Measurements from ENCODE around the gene FAM131A. TPM values are rescaled to one million over a fixed set of nuclear protein-coding genes. Genes with fewer than 3 reads are reported as not detected.

The FAM131A gene
- total RNA-seq, 1 donor from 2014 or later, result 17.0 TPM

GRCh38 chr3:184352149-184352785, 14.9 kb downstream of the FAM131A start:
- no peak overlapping the region for H3K27ac ChIP-seq
- peaks cover 6% of the 10 kb centered on the region for H3K36me3 ChIP-seq
- DNase-seq (no peak), ATAC-seq (no peak)
- TF ChIP-seq, protein P1, sequence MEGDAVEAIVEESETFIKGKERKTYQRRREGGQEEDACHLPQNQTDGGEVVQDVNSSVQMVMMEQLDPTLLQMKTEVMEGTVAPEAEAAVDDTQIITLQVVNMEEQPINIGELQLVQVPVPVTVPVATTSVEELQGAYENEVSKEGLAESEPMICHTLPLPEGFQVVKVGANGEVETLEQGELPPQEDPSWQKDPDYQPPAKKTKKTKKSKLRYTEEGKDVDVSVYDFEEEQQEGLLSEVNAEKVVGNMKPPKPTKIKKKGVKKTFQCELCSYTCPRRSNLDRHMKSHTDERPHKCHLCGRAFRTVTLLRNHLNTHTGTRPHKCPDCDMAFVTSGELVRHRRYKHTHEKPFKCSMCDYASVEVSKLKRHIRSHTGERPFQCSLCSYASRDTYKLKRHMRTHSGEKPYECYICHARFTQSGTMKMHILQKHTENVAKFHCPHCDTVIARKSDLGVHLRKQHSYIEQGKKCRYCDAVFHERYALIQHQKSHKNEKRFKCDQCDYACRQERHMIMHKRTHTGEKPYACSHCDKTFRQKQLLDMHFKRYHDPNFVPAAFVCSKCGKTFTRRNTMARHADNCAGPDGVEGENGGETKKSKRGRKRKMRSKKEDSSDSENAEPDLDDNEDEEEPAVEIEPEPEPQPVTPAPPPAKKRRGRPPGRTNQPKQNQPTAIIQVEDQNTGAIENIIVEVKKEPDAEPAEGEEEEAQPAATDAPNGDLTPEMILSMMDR (IDR thresholded peaks at IDR 0.05), result no peak
- no peaks in the 10 kb centered on the region for H3K4me1 ChIP-seq
- no peaks in the 10 kb centered on the region for H3K27me3 ChIP-seq (ENCODE audit: low read depth)
- H3K9me3 ChIP-seq, result no peaks in the 10 kb centered on the region
- no peak overlapping the region for H3K4me3 ChIP-seq
- intact Hi-C loops (cut with DNase I), result no loop called here

- intact Hi-C loops (cut with DNase I), result no loop called here
- no peak for DNase-seq
- ATAC-seq, result no peak
- Histone ChIP-seq H3K27ac (no peak overlapping the region), H3K36me3 (peaks cover 6% of the 10 kb centered on the region), H3K27me3 (ENCODE audit: low read depth) (no peaks in the 10 kb centered on the region), H3K4me3 (no peak overlapping the region), H3K9me3 (no peaks in the 10 kb centered on the region), H3K4me1 (no peaks in the 10 kb centered on the region)
- TF ChIP-seq, protein P1 (IDR thresholded peaks at IDR 0.05), result no peak
These were observed 15.6 kb downstream of the FAM131A start for GRCh38 chr3:184352897-184353545.

- DNase-seq (no peak), ATAC-seq (no peak)
- peaks cover 10% of the 10 kb centered on the region for H3K36me3 ChIP-seq
- TF ChIP-seq, protein P1 (IDR thresholded peaks at IDR 0.05), result no peak
- no peaks in the 10 kb centered on the region for H3K9me3 ChIP-seq
- no peaks in the 10 kb centered on the region for H3K27me3 ChIP-seq (ENCODE audit: low read depth)
- no peak overlapping the region for H3K4me3 ChIP-seq
- no peak overlapping the region for H3K27ac ChIP-seq
- no peaks in the 10 kb centered on the region for H3K4me1 ChIP-seq
- intact Hi-C loops (cut with DNase I), result no loop called here
These were observed 16.1 kb downstream of the FAM131A start for GRCh38 chr3:184353546-184353941.

DNA sequence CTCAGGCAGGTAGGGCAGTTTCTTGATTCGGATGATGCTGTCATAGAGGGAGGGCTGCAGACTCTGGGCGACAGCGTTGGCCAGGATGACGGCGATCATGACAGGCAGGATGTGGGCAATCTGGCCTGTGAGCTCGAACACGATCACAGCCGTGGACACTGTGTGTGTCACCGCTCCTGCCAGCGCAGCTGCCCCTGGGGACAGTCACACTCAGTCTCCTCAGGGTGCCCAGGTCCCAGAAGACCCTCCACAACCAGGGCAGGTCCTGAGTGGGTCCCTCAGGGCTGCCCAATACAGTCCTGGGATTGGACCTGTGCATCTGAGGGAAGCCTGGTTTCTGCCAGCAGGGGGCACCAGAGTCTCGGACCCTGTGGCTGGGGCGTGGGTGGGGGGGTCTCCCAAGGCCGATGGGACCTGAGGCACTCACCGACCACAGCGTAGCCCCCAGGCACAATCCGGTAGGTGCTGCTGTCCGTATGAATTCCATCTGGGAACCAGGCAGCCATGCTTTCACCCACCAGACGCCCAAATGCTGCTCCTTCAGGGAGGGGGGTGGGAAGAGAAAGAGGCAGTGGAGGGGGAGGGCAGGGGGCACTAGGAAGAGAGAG, 16.8 kb downstream of the FAM131A start:
- ATAC-seq, result peak; percentile 60 to 63
- no peaks in the 10 kb centered on the region for H3K27me3 ChIP-seq (ENCODE audit: low read depth)
- DNase-seq, result peak; percentile 69

GRCh38 chr3:184354754-184355153, 17.4 kb downstream of the FAM131A start:
- TF ChIP-seq, protein P1 (IDR thresholded peaks at IDR 0.05), result no peak
- no peak overlapping the region for H3K4me3 ChIP-seq
- no peaks in the 10 kb centered on the region for H3K9me3 ChIP-seq
- H3K27ac ChIP-seq, result no peak overlapping the region
- DNase-seq (peak; percentile 39), ATAC-seq (no peak)
- H3K36me3 ChIP-seq, result peaks cover 10% of the 10 kb centered on the region
- no peaks in the 10 kb centered on the region for H3K4me1 ChIP-seq
- intact Hi-C loops (cut with DNase I), result no loop called here
- H3K27me3 ChIP-seq (ENCODE audit: low read depth), result no peaks in the 10 kb centered on the region

More for the DNA sequence above, 16.8 kb downstream of the FAM131A start:
- TF ChIP-seq, protein P1 (IDR thresholded peaks at IDR 0.05), result peak; percentile 70
- intact Hi-C loops (cut with DNase I), result no loop called here
- H3K4me3 ChIP-seq, result no peak overlapping the region
- no peak overlapping the region for H3K27ac ChIP-seq
- H3K4me1 ChIP-seq, result no peaks in the 10 kb centered on the region
- no peaks in the 10 kb centered on the region for H3K9me3 ChIP-seq
- H3K36me3 ChIP-seq, result peaks cover 10% of the 10 kb centered on the region
